ENCODE data around the gene DCAF11.
"Not testable (repeated sequence)": the region's sequence is repeated elsewhere in the genome, so short reads cannot be mapped to it uniquely, and the experiment has no call there.

The DCAF11 gene

GRCh38 chr14:24098927-24099813 lies 15.4 kb upstream of the DCAF11 start:
- DNase-seq (ENCODE audit: insufficient read length, low spot score) (no peak), FAIRE-seq (no peak)
- TF ChIP-seq, protein P1, sequence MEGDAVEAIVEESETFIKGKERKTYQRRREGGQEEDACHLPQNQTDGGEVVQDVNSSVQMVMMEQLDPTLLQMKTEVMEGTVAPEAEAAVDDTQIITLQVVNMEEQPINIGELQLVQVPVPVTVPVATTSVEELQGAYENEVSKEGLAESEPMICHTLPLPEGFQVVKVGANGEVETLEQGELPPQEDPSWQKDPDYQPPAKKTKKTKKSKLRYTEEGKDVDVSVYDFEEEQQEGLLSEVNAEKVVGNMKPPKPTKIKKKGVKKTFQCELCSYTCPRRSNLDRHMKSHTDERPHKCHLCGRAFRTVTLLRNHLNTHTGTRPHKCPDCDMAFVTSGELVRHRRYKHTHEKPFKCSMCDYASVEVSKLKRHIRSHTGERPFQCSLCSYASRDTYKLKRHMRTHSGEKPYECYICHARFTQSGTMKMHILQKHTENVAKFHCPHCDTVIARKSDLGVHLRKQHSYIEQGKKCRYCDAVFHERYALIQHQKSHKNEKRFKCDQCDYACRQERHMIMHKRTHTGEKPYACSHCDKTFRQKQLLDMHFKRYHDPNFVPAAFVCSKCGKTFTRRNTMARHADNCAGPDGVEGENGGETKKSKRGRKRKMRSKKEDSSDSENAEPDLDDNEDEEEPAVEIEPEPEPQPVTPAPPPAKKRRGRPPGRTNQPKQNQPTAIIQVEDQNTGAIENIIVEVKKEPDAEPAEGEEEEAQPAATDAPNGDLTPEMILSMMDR (IDR thresholded peaks at IDR 0.05; ENCODE audit: insufficient read depth, missing control alignments): no peak

GRCh38 chr14:24100197-24100981 lies 14.2 kb upstream of the DCAF11 start:
- FAIRE-seq (no peak), DNase-seq (ENCODE audit: insufficient read length, low spot score) (no peak)
- TF ChIP-seq, protein P1 (IDR thresholded peaks at IDR 0.05; ENCODE audit: insufficient read depth, missing control alignments): no peak

- no peak for DNase-seq (ENCODE audit: insufficient read length, low spot score)
- TF ChIP-seq, protein P1 (IDR thresholded peaks at IDR 0.05; ENCODE audit: insufficient read depth, missing control alignments): no peak
- FAIRE-seq: no peak
Observed at GRCh38 chr14:24100982-24101494, 13.5 kb upstream of the DCAF11 start.

DNA sequence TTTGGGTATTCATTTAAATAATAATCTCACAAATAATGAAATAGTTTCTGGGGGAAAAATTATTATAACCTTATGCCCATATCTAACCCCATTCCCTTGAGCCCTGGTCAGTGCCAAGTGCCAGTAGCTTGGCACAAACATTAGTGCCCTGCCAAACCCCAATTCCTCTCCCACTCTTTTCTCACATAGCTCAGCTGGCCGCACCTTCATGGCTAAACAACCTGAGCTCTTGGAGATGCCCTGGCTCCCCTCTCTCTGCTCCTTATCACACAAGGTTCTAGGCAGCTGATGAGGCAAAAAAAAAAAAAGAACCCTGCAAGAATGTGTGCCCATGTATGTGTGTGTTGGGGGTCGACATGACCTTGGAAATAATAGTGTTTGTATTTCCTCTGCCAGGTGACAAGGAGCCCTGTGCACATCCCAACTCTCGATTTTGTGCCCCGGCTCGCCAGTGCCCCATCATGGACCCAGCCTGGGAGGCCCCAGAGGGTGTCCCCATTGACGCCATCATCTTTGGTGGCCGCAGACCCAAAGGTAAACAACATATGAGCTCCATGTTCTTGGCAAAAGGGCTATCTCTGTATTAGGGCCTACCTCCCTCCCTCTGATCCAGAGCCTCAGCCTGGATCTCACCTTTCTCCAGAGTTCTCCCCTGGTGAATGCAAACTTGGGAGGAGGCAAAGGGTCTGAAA lies 12.1 kb upstream of the DCAF11 start:
- TF ChIP-seq, protein P1 (IDR thresholded peaks at IDR 0.05; ENCODE audit: insufficient read depth, missing control alignments): no peak
- no peak for DNase-seq (ENCODE audit: insufficient read length, low spot score)
- FAIRE-seq: no peak

DNA sequence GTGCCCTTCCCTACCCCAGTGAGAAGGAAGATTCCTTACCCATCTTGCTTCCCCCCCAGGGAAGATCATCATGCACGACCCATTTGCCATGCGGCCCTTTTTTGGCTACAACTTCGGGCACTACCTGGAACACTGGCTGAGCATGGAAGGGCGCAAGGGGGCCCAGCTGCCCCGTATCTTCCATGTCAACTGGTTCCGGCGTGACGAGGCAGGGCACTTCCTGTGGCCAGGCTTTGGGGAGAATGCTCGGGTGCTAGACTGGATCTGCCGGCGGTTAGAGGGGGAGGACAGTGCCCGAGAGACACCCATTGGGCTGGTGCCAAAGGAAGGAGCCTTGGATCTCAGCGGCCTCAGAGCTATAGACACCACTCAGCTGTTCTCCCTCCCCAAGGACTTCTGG lies 11.1 kb upstream of the DCAF11 start:
- no peak for FAIRE-seq
- TF ChIP-seq, protein P1 (IDR thresholded peaks at IDR 0.05; ENCODE audit: insufficient read depth, missing control alignments): no peak

DNA sequence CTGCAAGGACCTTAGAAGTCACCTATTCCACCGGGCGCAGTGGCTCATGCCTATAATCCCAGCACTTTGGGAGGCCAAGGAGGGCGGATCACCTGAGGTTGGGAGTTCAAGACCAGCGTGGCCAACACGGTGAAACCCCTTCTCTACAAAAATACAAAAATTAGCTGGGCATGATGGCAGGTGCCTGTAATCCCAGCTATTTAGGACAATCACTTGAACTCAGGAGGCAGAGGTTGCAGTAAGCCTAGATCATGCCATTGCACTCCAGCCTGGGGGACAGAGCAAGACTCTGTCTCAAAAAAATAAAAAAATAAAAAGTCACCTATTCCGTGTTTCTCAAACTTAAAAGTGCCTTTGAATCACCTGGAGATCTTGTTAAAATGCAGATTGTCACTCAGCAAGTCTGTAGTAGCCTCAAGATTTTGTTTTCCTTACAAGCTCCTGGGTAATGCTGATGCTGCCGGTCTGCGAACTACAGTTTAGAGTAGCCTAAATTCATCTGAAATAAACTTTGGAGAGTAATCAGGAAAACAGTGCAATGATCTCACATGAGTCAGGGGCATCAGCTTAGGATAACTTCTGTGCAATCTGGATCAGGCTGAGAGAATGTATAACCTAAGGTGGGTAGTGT lies 8.9 kb upstream of the DCAF11 start:
- DNase-seq (ENCODE audit: insufficient read length, low spot score): not testable (repeated sequence)

More for the DNA sequence above, 11.1 kb upstream of the DCAF11 start:
- DNase-seq (ENCODE audit: insufficient read length, low spot score): no peak

More for the DNA sequence above, 8.9 kb upstream of the DCAF11 start:
- not testable (repeated sequence) for FAIRE-seq
